ENCODE results near the gene ADGRL2.

- no peak for TF ChIP-seq JUN (IDR thresholded peaks at IDR 0.05; ENCODE audit: borderline replicate concordance, low read depth, low read length)
- no peak for TF ChIP-seq JUN (CRISPR knock-in tag; IDR thresholded peaks at IDR 0.05; ENCODE audit: borderline replicate concordance)
- no peak for TF ChIP-seq JUND (IDR thresholded peaks at IDR 0.05; ENCODE audit: borderline replicate concordance, low read depth, low read length)
- TF ChIP-seq JUND (tag; IDR thresholded peaks at IDR 0.05; ENCODE audit: borderline replicate concordance, low read depth, low read length): no peak
- no peak for TF ChIP-seq CTCF (IDR thresholded peaks at IDR 0.05 in 2 of 3, conservative IDR thresholded peaks at IDR 0.05 in 1 of 3; ENCODE audit: insufficient read depth in 2 of 3, low read depth in 1 of 3, low read length in 3 of 3)
- TF ChIP-seq REST (IDR thresholded peaks at IDR 0.05; ENCODE audit: borderline replicate concordance): no peak
- no peak for TF ChIP-seq REST (CRISPR knock-in tag; IDR thresholded peaks at IDR 0.05; ENCODE audit: low read depth)
Measured at GRCh38 chr1:81974883-81975555, 174.3 kb downstream of the ADGRL2 start.
